ENCODE results near the gene NEU2.
A peak's percentile ranks its signal among the peaks of the same experiment; 100 is the strongest.

NEU2 gene

GRCh38 chr2:233020454-233020853 lies 12.0 kb upstream of the NEU2 start:
- ATAC-seq: no peak

GRCh38 chr2:233021771-233022170 lies 10.7 kb upstream of the NEU2 start:
- no peak for ATAC-seq
- Mint-ChIP-seq H3K9me3 (peaks cover 0 to 6% of the 10 kb centered on the region in 2 donors), H3K27me3 (no peaks in the 10 kb centered on the region), H3K4me3 (no peak overlapping the region), H3K27ac (no peak overlapping the region), H3K4me1 (no peaks in the 10 kb centered on the region)
- DNase-seq: no peak

More at GRCh38 chr2:233020454-233020853, 12.0 kb upstream of the NEU2 start:
- Mint-ChIP-seq H3K27me3 (no peaks in the 10 kb centered on the region), H3K27ac (no peak overlapping the region), H3K9me3 (peaks cover 0 to 9% of the 10 kb centered on the region in 2 donors), H3K4me1 (no peaks in the 10 kb centered on the region), H3K4me3 (no peak overlapping the region)
- no peak for DNase-seq

DNA sequence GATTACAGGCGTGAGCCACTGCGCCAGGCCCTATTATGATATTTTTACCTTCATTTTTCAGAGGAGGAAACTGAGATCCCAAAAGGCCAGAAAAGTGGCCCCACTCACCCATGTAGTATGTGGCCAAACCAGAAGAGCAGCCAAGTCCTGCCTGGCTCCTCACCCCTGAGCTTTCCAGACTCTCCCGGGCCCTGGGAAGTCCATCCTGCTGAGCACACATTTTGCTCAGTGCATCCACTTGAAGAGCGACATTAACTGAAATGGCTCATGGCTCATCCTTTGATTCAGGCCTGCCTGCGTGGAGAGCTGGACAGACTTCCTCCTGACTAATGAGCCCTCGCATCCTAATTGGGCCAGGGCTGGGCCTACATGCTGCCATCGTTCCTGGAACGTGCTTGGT lies 9.9 kb upstream of the NEU2 start:
- ATAC-seq: no peak
- peaks cover 0 to 2% of the 10 kb centered on the region in 2 donors for H3K9me3 Mint-ChIP-seq

DNA sequence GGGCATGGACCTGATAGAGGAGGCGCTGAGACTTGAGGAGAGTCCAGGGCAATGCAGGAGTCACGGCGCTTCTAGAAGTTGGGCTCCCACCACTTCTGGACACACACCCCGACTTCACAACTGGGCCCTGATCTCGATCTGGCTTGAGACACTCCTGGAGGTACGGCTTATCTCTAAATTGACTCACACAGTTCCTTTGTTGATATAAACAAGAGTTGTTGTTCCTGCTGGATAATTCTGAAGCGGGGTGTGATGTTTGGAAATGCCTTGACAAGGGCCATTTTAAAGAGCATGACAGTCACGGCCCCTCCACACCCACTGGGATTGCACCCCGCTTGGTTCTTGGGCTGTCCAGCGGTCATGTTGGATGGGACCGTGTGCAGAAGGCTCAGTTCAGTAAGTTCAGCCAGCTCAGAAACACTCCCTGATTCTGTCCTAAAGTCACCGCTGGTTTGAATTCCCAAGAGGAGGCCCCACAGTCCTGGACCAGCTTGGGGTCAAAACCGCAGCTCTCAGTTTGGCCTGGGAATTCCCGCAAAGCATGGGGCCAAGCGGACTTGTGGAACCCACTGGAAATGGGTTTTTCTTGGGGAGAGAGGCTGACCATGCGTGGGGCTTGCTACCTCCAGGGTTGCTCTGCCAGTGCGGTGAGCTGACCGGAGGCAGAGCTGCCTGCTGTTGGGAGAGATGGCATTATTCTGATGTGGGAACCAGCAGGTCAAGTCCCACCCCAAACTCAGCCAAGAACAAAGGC lies 9.3 kb upstream of the NEU2 start:
- DNase-seq (no peak), ATAC-seq (no peak)
- no peaks in the 10 kb centered on the region for H3K4me1 Mint-ChIP-seq
- H3K27ac Mint-ChIP-seq: no peak overlapping the region
- no peaks in the 10 kb centered on the region for H3K27me3 Mint-ChIP-seq
- no peak overlapping the region for H3K4me3 Mint-ChIP-seq
- H3K9me3 Mint-ChIP-seq: no peaks in the 10 kb centered on the region

More for the DNA sequence above, 9.9 kb upstream of the NEU2 start:
- no peak for DNase-seq
- H3K4me1 Mint-ChIP-seq: no peaks in the 10 kb centered on the region
- H3K27ac Mint-ChIP-seq: no peak overlapping the region
- no peaks in the 10 kb centered on the region for H3K27me3 Mint-ChIP-seq
- H3K4me3 Mint-ChIP-seq: no peak overlapping the region

DNA sequence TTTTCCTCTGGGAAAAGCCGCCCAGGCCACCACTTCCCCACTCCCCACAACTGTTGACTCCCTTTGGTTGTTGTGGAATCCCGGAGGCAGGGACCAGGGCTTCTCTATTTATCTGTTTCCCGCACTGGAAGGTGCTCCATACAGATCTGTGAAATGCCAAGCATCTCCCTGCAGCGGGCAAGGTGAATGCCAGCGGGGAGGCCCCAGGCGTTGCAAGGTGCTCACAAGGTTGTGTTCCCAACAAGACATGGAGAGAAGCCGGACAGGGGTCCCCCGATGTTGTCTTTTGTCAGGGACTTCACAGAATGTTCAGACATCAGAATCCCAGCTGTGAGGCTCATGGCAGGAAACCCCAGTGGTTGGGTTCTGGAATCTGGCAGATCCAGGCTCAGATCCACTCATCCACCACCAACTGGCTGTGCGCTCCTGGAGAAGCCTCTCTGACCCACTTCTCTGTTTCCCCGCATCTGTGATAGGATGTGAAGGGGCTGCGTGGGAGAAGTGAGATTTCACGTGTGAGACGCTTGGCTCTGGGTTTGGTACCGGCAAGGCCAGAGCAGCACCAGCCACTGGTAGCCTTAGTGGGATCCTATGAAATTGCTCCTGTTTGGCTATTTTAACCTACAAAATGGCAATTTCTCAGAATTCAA lies 8.6 kb upstream of the NEU2 start:
- ATAC-seq: no peak
- H3K27me3 Mint-ChIP-seq: no peaks in the 10 kb centered on the region
- no peak overlapping the region for H3K27ac Mint-ChIP-seq
- no peaks in the 10 kb centered on the region for H3K9me3 Mint-ChIP-seq
- no peak overlapping the region for H3K4me3 Mint-ChIP-seq
- no peak for DNase-seq
- H3K4me1 Mint-ChIP-seq: no peaks in the 10 kb centered on the region

DNA sequence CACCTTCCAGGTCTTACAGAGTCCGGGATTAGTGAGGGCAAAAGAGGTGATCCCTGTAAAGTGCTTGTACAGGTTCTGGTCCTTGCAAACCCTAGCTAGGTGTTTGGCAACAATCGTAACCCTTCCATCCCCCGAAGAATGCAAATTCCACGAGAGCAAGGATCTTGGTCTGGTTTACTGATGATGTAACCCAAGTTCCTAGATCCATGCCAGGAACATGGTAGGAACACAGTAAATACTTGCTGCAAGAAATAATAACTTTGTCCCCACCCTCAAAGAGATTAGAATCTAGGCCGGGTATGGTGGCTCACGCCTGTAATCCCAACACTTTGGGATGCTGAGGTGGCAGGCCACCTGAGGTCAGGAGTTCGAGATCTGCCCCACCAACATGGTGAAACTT lies 6.8 kb upstream of the NEU2 start:
- Mint-ChIP-seq H3K4me1 (no peaks in the 10 kb centered on the region), H3K27ac (no peak overlapping the region), H3K4me3 (no peak overlapping the region), H3K27me3 (no peaks in the 10 kb centered on the region), H3K9me3 (no peaks in the 10 kb centered on the region)
- ATAC-seq: no peak
- no peak for DNase-seq

DNA sequence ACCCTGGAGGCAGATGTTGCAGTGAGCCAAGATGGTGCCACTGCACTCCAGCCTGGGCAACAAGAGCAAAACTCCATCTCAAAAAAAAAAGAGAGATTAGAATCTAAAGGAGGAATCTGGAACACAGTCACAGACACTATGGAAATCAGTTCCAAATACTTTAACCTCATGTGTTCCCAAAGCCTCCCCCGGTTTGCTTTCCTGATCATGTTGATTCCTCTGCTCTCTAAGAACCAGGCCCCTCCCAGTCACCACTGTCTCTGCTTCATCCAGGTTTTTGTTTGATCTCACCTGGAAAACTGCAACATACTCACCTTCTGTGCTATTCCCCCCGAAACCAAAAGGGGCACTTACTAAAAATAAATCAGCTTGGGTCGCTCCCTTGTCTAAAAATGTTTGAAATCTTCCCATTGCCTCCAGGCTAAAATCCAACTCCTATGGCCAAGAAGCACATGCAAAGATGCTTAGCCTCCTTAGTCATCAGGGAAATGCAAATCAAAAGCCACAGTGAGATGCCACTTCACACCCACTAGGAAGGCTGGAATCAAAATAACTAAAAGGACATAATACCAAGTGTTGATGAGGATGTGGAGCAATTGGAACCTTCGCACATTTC lies 6.2 kb upstream of the NEU2 start:
- DNase-seq: no peak
- Mint-ChIP-seq H3K9me3 (no peaks in the 10 kb centered on the region), H3K4me3 (no peak overlapping the region), H3K4me1 (no peaks in the 10 kb centered on the region), H3K27me3 (no peaks in the 10 kb centered on the region), H3K27ac (no peak overlapping the region)
- no peak for ATAC-seq

- DNase-seq: no peak
- Mint-ChIP-seq H3K4me1 (no peaks in the 10 kb centered on the region), H3K9me3 (no peaks in the 10 kb centered on the region), H3K27me3 (no peaks in the 10 kb centered on the region), H3K27ac (no peak overlapping the region), H3K4me3 (no peak overlapping the region)
- ATAC-seq: no peak
Measured at GRCh38 chr2:233029321-233029720, 3.2 kb upstream of the NEU2 start.

GRCh38 chr2:233031556-233032500 lies 644 bp upstream of the NEU2 start:
- Mint-ChIP-seq H3K27ac (peak overlapping the region; percentile 15 to 69), H3K27me3 (no peaks in the 10 kb centered on the region), H3K4me1 (no peaks in the 10 kb centered on the region), H3K4me3 (no peak overlapping the region), H3K9me3 (no peaks in the 10 kb centered on the region)
- DNase-seq: no peak
- ATAC-seq: no peak

GRCh38 chr2:233033672-233034071 lies 1.2 kb downstream of the NEU2 start:
- Mint-ChIP-seq H3K4me3 (no peak overlapping the region), H3K27me3 (no peaks in the 10 kb centered on the region), H3K27ac (no peak overlapping the region), H3K4me1 (no peaks in the 10 kb centered on the region), H3K9me3 (no peaks in the 10 kb centered on the region)
- ATAC-seq (no peak), DNase-seq (no peak)

DNA sequence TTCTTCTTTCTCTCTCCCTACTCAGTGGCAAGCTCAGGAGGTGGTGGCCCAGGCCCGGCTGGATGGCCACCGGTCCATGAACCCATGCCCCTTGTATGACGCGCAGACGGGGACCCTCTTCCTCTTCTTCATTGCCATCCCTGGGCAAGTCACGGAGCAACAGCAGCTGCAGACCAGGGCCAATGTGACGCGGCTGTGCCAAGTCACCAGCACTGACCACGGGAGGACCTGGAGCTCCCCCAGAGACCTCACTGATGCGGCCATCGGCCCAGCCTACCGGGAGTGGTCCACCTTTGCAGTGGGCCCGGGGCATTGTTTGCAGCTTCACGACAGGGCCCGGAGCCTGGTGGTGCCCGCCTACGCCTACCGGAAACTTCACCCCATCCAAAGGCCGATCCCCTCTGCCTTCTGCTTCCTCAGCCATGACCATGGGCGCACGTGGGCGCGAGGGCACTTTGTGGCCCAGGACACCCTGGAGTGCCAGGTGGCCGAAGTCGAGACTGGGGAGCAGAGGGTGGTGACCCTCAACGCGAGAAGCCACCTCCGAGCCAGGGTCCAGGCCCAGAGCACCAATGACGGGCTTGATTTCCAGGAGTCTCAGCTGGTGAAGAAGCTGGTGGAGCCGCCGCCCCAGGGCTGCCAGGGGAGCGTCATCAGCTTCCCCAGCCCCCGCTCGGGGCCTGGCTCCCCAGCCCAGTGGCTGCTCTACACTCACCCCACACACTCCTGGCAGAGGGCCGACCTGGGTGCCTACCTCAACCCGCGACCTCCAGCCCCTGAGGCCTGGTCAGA lies 1.8 kb downstream of the NEU2 start:
- Mint-ChIP-seq H3K27me3 (no peaks in the 10 kb centered on the region), H3K9me3 (no peaks in the 10 kb centered on the region), H3K4me3 (no peak overlapping the region), H3K27ac (no peak overlapping the region), H3K4me1 (no peaks in the 10 kb centered on the region)
- ATAC-seq (no peak), DNase-seq (no peak)

- no peaks in the 10 kb centered on the region for H3K27me3 Mint-ChIP-seq
- H3K9me3 Mint-ChIP-seq: no peaks in the 10 kb centered on the region
- H3K27ac Mint-ChIP-seq: no peak overlapping the region
- no peak for ATAC-seq
- no peak overlapping the region for H3K4me3 Mint-ChIP-seq
- no peak for DNase-seq
- H3K4me1 Mint-ChIP-seq: no peaks in the 10 kb centered on the region
Measured at GRCh38 chr2:233035426-233036161, 3.1 kb downstream of the NEU2 start.

DNA sequence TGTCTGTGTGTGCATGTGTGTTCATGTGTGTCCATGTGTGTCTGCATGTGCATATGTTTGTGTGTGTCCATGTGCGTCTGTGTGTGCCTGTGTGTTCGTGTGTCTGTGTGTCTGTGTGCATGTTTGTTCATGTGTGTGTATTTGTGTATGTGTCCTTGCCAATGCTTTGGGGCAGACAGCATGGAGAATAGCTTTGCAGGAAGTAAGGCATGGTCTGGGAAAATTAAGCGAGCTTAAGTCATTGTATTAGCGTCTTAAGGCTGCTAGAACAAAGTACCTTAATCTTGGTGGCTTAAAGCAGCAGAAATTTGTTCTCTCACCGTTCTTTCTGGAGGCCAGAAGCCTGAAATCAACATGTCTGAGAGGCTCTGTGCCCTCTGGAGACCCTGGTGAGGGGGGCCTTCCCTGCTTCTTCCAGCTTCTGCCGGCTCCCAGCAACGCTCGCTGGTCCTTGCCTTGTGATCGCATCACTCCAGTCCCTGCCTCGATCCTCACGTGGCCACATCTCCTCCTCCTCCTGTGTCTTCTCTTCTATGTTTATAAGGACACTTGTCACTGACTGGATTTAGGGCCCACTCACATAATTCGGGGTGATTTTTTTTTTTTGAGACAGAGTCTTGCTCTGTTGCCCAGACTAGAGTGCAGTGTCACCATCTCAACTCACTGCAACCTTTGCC lies 3.8 kb downstream of the NEU2 start:
- DNase-seq: no peak
- Mint-ChIP-seq H3K27me3 (no peaks in the 10 kb centered on the region), H3K4me3 (no peak overlapping the region), H3K4me1 (no peaks in the 10 kb centered on the region), H3K27ac (no peak overlapping the region), H3K9me3 (no peaks in the 10 kb centered on the region)
- no peak for ATAC-seq

DNA sequence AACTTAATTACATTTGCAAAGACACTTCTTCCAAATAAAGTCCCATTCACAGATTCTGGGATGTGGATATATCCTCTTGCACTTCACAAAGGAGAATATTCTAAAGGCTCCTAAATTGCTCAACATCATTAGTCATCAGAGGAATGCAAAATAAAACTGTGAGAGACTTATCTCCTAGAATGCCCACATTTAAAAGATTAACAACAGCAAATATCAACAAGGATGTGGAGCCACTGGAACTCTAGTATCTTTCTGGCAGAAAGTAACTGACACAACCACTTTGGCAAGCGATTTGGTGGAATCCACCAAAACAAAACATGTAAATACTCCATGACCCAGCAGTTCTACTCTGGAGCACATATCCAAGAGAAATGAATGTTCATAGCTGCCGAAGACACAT lies 4.6 kb downstream of the NEU2 start:
- no peak overlapping the region for H3K27ac Mint-ChIP-seq
- no peaks in the 10 kb centered on the region for H3K4me1 Mint-ChIP-seq
- no peak for DNase-seq
- H3K4me3 Mint-ChIP-seq: no peak overlapping the region
- ATAC-seq: no peak
- H3K9me3 Mint-ChIP-seq: no peaks in the 10 kb centered on the region
- H3K27me3 Mint-ChIP-seq: peaks cover 3% of the 10 kb centered on the region

Data from stimulated activated naive CD8-positive, alpha-beta T cell treated with anti-CD3 and anti-CD28 coated beads, Interleukin-15, amount 100 ng/mL, for 72 hours (primary cell).